GM23248 (cell line): ENCODE data around the gene LRRC3. TPM values are rescaled to one million over a fixed set of nuclear protein-coding genes. Genes with fewer than 3 reads are reported as not detected.

Source experiments
- DNase-seq: peaks from one replicate; pipeline ENCODE4 v3.0.0-alpha.2; 2015
- H2AFZ ChIP-seq: fragments of 200-600 bp; sonication (generic); 2 replicates; pipeline ENCODE4 v1.6.1; 2016; ENCODE audit warnings: antibody characterized with exemption
- H3F3A ChIP-seq: fragments of 200-600 bp; sonication (generic); 2 replicates; pipeline ENCODE4 v1.6.1; 2016; ENCODE audit warnings: mild to moderate bottlenecking, antibody characterized with exemption, mixed run types; ENCODE audit not compliant: insufficient read depth
- H3K27ac ChIP-seq: fragments of 200-600 bp; sonication (generic); 2 replicates; pipeline ENCODE4 v1.5.1; 2016; ENCODE audit warnings: mild to moderate bottlenecking
- H3K27me3 ChIP-seq: fragments of 200-600 bp; sonication (generic); replicated peaks from 2 replicates; pipeline ENCODE4 v1.6.1; 2016; ENCODE audit warnings: mild to moderate bottlenecking; ENCODE audit not compliant: insufficient read depth
- H3K36me3 ChIP-seq: fragments of 200-600 bp; sonication (generic); 2 replicates; pipeline ENCODE4 v1.6.1; 2016; ENCODE audit warnings: low read depth, mild to moderate bottlenecking
- H3K4me1 ChIP-seq: fragments of 200-600 bp; sonication (generic); 2 replicates; pipeline ENCODE4 v1.6.1; 2016; ENCODE audit warnings: mild to moderate bottlenecking; ENCODE audit not compliant: insufficient read depth
- H3K4me2 ChIP-seq: fragments of 200-600 bp; sonication (generic); one replicate; pipeline ENCODE4 v1.6.1; 2016; ENCODE audit warnings: mild to moderate bottlenecking; ENCODE audit not compliant: unreplicated experiment
- H3K4me3 ChIP-seq: fragments of 200-600 bp; sonication (generic); 2 replicates; pipeline ENCODE4 v1.5.1; 2016; ENCODE audit warnings: mild to moderate bottlenecking
- H3K79me2 ChIP-seq: fragments of 200-600 bp; sonication (generic); 2 replicates; pipeline ENCODE4 v1.6.1; 2016; ENCODE audit warnings: mild to moderate bottlenecking; ENCODE audit not compliant: insufficient read depth
- H3K9ac ChIP-seq: fragments of 200-600 bp; sonication (generic); 2 replicates; pipeline ENCODE4 v1.6.1; 2016; ENCODE audit warnings: mild to moderate bottlenecking
- H3K9me2 ChIP-seq: fragments of 200-600 bp; sonication (generic); 2 replicates; pipeline ENCODE4 v1.6.1; 2016; ENCODE audit warnings: mixed run types, mild to moderate bottlenecking, moderate library complexity; ENCODE audit not compliant: insufficient read depth
- H3K9me3 ChIP-seq: fragments of 200-600 bp; sonication (generic); one replicate; pipeline ENCODE4 v1.6.1; 2017; ENCODE audit warnings: low read depth
- H4K20me1 ChIP-seq: fragments of 200-600 bp; sonication (generic); 2 replicates; pipeline ENCODE4 v1.6.0; 2016; ENCODE audit not compliant: insufficient read depth
- EZH2 ChIP-seq: fragments of 200-600 bp; sonication (generic); IDR thresholded peaks from 2 replicates; pipeline ENCODE4 v1.6.1; 2018; ENCODE audit warnings: antibody characterized with exemption, mild to moderate bottlenecking; ENCODE audit not compliant: insufficient read depth, poor library complexity, severe bottlenecking
- EZH2phosphoT487 ChIP-seq: fragments of 200-600 bp; sonication (generic); IDR thresholded peaks from 2 replicates; pipeline ENCODE4 v1.6.1; 2018; ENCODE audit warnings: antibody characterized with exemption, moderate library complexity, mild to moderate bottlenecking, low read depth; ENCODE audit not compliant: insufficient read depth
- WGBS, 2 experiments: methylation state at CpG; one replicate each; pipeline ENCODE4 v1.1.6; 2015 to 2017; ENCODE audit warnings: low lambda C conversion rate in 2 of 2, low coverage in 1 of 2; ENCODE audit errors: missing lambda C conversion rate in 2 of 2; 5-methylcytosine and 5-hydroxymethylcytosine counted together
- in situ Hi-C: fragments of 300-500 bp; cut with MboI; formaldehyde crosslinking; loops from 2 replicates; pipeline ENCODE4 v1.15.0; 2020
- polyA plus RNA-seq: library from polyadenylated mRNA; unstranded; fragments of >200 nt; fragmentation: Nextera tagmentation; extraction: Ambion mirVana; gene quantifications from 2 replicates; pipeline ENCODE4 v1.2.1, GENCODE V29; 2016
- total RNA-seq: library from RNA; depleted of rRNA; stranded (reverse); fragments of >200 nt; shearing (Covaris generic); gene quantifications from 2 replicates; pipeline ENCODE4 v1.2.3, GENCODE V29; 2014

LRRC3 gene
- total and polyA plus RNA-seq, 2 experiments from 2014 or later = 0.29 to 0.32 TPM

DNA sequence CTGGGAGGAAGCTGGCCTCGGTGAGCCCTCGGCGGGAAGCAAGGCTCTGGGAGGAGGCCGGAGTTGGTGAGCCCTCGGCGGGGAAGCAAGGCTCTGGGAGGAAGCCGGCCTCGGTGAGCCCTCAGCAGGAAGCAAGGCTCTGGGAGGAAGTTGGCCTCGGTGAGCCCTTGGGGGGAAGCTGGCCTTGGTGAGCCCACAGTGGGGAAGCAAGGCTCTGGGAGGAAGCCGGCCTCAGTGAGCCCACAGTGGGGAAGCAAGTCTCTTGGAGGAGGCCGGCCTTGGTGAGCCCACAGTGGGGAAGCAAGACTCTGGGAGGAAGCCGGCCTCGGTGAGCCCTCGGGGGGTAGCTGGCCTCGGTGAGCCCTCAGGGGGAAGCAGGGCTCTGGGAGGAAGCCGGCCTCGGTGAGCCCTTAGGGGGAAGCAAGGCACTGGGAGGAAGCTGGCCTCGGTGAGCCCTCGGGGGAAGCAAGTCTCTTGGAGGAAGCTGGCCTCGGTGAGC, 48.6 kb downstream of the LRRC3 start:
- no peak overlapping the region for H3K9ac ChIP-seq
- H3K4me2 ChIP-seq = no peak overlapping the region
- no peak overlapping the region for H2AFZ ChIP-seq
- H3K9me2 ChIP-seq = no peaks in the 10 kb centered on the region
- H3K4me1 ChIP-seq = no peaks in the 10 kb centered on the region
- H4K20me1 ChIP-seq = no peaks in the 10 kb centered on the region
- TF ChIP-seq EZH2phosphoT487 = no peak
- TF ChIP-seq EZH2 = no peak
- no peaks in the 10 kb centered on the region for H3F3A ChIP-seq
- no peak overlapping the region for H3K27ac ChIP-seq
- peaks cover 15% of the 10 kb centered on the region; the same call in 1 of the 2 replicates for H3K27me3 ChIP-seq
- H3K36me3 ChIP-seq = no peaks in the 10 kb centered on the region
- 63 to 65% methylated on average over 9 to 20 of the region's 20 CpGs for WGBS, 2 experiments
- DNase-seq = no peak
- in situ Hi-C loops = loop anchor here (25.0 kb wide), 1 partner anchor 433 kb away; the partner anchor contains the start of gene SLX9
- no peaks in the 10 kb centered on the region for H3K9me3 ChIP-seq
- no peak overlapping the region for H3K4me3 ChIP-seq
- no peaks in the 10 kb centered on the region for H3K79me2 ChIP-seq

GRCh38 chr21:44505673-44506278, 50.5 kb downstream of the LRRC3 start:
- in situ Hi-C loops = loop anchor here (25.0 kb wide), 1 partner anchor 432 kb away; the partner anchor contains the start of gene SLX9

GRCh38 chr21:44506279-44507255, 51.3 kb downstream of the LRRC3 start:
- Histone ChIP-seq H3K9ac (no peak overlapping the region), H3K9me3 (no peaks in the 10 kb centered on the region), H3K4me1 (no peaks in the 10 kb centered on the region), H3F3A (no peaks in the 10 kb centered on the region), H4K20me1 (no peaks in the 10 kb centered on the region), H3K4me2 (no peak overlapping the region), H2AFZ (no peak overlapping the region), H3K79me2 (no peaks in the 10 kb centered on the region), H3K36me3 (no peaks in the 10 kb centered on the region), H3K9me2 (no peaks in the 10 kb centered on the region), H3K27ac (no peak overlapping the region), H3K27me3 (peaks cover 10% of the 10 kb centered on the region; the same call in 1 of the 2 replicates), H3K4me3 (no peak overlapping the region)
- DNase-seq = no peak
- no peak for TF ChIP-seq EZH2
- TF ChIP-seq EZH2phosphoT487 = no peak
- 59% methylated on average over 44 of the region's 44 CpGs for WGBS, 2 experiments
- in situ Hi-C loops = loop anchor here (25.0 kb wide), 1 partner anchor 431 kb away; the partner anchor contains the start of gene SLX9

More at GRCh38 chr21:44505673-44506278, 50.5 kb downstream of the LRRC3 start:
- Histone ChIP-seq H4K20me1 (no peaks in the 10 kb centered on the region), H2AFZ (no peak overlapping the region), H3F3A (no peaks in the 10 kb centered on the region), H3K9ac (no peak overlapping the region), H3K4me3 (no peak overlapping the region), H3K9me3 (no peaks in the 10 kb centered on the region), H3K27ac (no peak overlapping the region), H3K4me2 (no peak overlapping the region), H3K36me3 (no peaks in the 10 kb centered on the region), H3K4me1 (no peaks in the 10 kb centered on the region), H3K9me2 (no peaks in the 10 kb centered on the region), H3K79me2 (no peaks in the 10 kb centered on the region), H3K27me3 (peaks cover 13% of the 10 kb centered on the region; the same call in 1 of the 2 replicates)
- no peak for TF ChIP-seq EZH2phosphoT487
- no peak for TF ChIP-seq EZH2
- WGBS, 2 experiments = 52 to 53% methylated on average over 16 of the region's 16 CpGs
- DNase-seq = no peak
